Calu3 (cell line): Measurements from ENCODE around the gene APBA1. TPM values are rescaled to one million over a fixed set of nuclear protein-coding genes. Genes with fewer than 3 reads are reported as not detected.

Experiments used
- BruUV-seq: library from RNA; stranded (reverse); fragments of 400-500 nt; replicated peaks from 2 replicates; lab custom pipeline; 2021; lab: Mats Ljungman, UMichigan
- CTCF ChIA-PET: fragments of 300-600 bp; sonication (Branson Sonifier 250); formaldehyde crosslinking; loops from one replicate; lab custom pipeline; 2022; ENCODE audit warnings: antibody characterized with exemption; lab: Charles Lee
- DNase-seq: peaks from one replicate; pipeline ENCODE4 v3.0.0; 2022
- H3K27ac Mint-ChIP-seq: one replicate; pipeline ENCODE4 v1.8.0; 2022; ENCODE audit warnings: mixed read lengths; ENCODE audit not compliant: unreplicated experiment
- H3K27me3 Mint-ChIP-seq: one replicate; pipeline ENCODE4 v1.8.0; 2022; ENCODE audit warnings: mixed read lengths; ENCODE audit not compliant: unreplicated experiment
- H3K36me3 Mint-ChIP-seq: one replicate; pipeline ENCODE4 v1.8.0; 2022; ENCODE audit warnings: mild to moderate bottlenecking, moderate library complexity, mixed read lengths; ENCODE audit not compliant: insufficient read depth, unreplicated experiment
- H3K4me1 Mint-ChIP-seq: one replicate; pipeline ENCODE4 v1.8.0; 2022; ENCODE audit warnings: mild to moderate bottlenecking, low read depth, mixed read lengths; ENCODE audit not compliant: unreplicated experiment
- H3K4me3 Mint-ChIP-seq: one replicate; pipeline ENCODE4 v1.8.0; 2022; ENCODE audit warnings: mild to moderate bottlenecking, low read depth, moderate library complexity, mixed read lengths; ENCODE audit not compliant: unreplicated experiment
- H3K9me3 Mint-ChIP-seq: one replicate; pipeline ENCODE4 v1.8.0; 2022; ENCODE audit warnings: low read depth, mixed read lengths; ENCODE audit not compliant: unreplicated experiment
- intact Hi-C: fragments of 100-400 bp; cut with micrococcal nuclease; formaldehyde crosslinking; loops from one replicate; pipeline ENCODE4 v1.10.0; 2022; ENCODE audit not compliant: unreplicated experiment
- total RNA-seq: library from RNA; stranded (reverse); gene quantifications from 2 replicates; pipeline ENCODE4 v1.2.3, GENCODE V29; 2022
- TF ChIP-seq, protein P1 (sequence below): fragments of 200-600 bp; IDR thresholded peaks from one replicate; pipeline ENCODE4 v1.8.0; 2022; ENCODE audit warnings: antibody characterized with exemption; ENCODE audit not compliant: unreplicated experiment

Gene APBA1
- total RNA-seq, 1 experiment from 2014 or later, result 4.4 TPM

DNA sequence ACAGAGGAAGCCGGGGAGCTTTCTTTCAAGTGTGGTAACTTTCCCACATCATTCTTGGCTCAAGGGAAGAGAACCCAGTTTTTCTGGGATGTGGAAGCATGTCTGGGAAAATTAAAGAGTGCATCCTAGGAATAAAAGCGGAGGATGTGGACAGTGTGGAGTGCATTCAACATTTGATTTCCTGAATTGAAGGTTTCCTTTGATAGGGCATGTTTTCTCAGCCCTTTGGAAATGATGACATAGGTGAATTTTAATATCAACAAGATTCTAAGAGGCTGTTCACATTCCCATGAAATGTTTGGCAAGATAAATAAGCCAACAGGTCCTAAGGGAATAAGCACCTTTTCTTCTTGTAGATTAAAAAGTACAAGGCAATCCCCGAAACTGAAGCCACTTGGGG lies 283.6 kb downstream of the APBA1 start:
- Mint-ChIP-seq H3K27me3 (no peaks in the 10 kb centered on the region), H3K27ac (no peak overlapping the region), H3K4me1 (peaks cover 9% of the 10 kb centered on the region), H3K4me3 (no peak overlapping the region), H3K36me3 (no peaks in the 10 kb centered on the region), H3K9me3 (no peaks in the 10 kb centered on the region)
- TF ChIP-seq, protein P1, sequence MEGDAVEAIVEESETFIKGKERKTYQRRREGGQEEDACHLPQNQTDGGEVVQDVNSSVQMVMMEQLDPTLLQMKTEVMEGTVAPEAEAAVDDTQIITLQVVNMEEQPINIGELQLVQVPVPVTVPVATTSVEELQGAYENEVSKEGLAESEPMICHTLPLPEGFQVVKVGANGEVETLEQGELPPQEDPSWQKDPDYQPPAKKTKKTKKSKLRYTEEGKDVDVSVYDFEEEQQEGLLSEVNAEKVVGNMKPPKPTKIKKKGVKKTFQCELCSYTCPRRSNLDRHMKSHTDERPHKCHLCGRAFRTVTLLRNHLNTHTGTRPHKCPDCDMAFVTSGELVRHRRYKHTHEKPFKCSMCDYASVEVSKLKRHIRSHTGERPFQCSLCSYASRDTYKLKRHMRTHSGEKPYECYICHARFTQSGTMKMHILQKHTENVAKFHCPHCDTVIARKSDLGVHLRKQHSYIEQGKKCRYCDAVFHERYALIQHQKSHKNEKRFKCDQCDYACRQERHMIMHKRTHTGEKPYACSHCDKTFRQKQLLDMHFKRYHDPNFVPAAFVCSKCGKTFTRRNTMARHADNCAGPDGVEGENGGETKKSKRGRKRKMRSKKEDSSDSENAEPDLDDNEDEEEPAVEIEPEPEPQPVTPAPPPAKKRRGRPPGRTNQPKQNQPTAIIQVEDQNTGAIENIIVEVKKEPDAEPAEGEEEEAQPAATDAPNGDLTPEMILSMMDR, result no peak
- CTCF ChIA-PET, result no interaction called here
- BruUV-seq, result no TSS peak
- DNase-seq, result no peak
- intact Hi-C loops, result no loop called here

DNA sequence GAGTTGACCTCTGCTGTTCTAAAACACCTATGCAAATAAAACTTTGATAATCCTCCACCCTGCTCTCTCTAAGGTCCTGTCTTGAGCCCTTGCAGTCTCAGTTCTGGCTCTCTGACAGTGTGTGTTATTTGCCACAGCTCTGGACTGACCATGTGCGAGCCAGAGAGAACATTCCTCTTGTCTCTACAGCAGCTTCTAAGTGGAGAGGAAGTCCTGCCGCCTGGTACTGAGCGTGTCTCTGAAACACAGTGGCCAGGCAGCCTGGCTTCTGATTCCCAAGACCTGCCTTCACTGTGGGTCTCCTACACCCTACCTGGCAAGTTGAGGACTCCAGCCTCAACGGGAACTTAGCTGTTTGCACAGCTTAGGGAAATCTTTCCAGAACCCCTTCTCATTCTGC lies 285.5 kb downstream of the APBA1 start:
- Mint-ChIP-seq H3K4me3 (no peak overlapping the region), H3K36me3 (no peaks in the 10 kb centered on the region), H3K27me3 (no peaks in the 10 kb centered on the region), H3K4me1 (peaks cover 9% of the 10 kb centered on the region), H3K27ac (no peak overlapping the region), H3K9me3 (no peaks in the 10 kb centered on the region)
- TF ChIP-seq, protein P1, result no peak
- intact Hi-C loops, result no loop called here
- no TSS peak for BruUV-seq
- CTCF ChIA-PET, result no interaction called here
- no peak for DNase-seq

DNA sequence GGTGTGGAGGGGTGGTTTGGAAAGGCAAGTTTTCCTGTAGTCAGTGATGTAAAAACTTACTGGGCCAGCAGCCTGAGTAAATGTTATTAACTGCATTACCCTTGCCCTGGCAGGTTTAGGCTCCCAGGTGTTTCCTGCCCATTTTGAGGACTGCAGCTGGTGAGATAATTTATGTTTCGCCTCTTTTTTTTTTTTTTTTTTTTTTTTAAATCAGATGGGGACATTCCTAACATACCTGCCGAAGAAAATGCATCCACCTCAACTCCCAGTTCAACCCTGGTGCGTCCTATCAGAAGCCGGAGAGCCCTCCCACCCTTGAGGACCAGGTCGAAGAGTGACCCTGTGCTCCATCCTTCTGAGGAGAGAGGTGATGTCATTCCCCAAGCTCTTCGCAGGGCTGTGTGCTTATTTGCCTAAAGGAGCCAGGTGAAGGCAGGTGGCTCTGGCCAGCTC lies 286.6 kb downstream of the APBA1 start:
- H3K4me3 Mint-ChIP-seq, result no peak overlapping the region
- CTCF ChIA-PET, result no interaction called here
- H3K36me3 Mint-ChIP-seq, result no peaks in the 10 kb centered on the region
- peaks cover 9% of the 10 kb centered on the region for H3K4me1 Mint-ChIP-seq
- BruUV-seq, result no TSS peak
- no peak overlapping the region for H3K27ac Mint-ChIP-seq
- no peak for DNase-seq
- TF ChIP-seq, protein P1, result no peak
- no peaks in the 10 kb centered on the region for H3K27me3 Mint-ChIP-seq
- no peaks in the 10 kb centered on the region for H3K9me3 Mint-ChIP-seq
- intact Hi-C loops, result no loop called here

DNA sequence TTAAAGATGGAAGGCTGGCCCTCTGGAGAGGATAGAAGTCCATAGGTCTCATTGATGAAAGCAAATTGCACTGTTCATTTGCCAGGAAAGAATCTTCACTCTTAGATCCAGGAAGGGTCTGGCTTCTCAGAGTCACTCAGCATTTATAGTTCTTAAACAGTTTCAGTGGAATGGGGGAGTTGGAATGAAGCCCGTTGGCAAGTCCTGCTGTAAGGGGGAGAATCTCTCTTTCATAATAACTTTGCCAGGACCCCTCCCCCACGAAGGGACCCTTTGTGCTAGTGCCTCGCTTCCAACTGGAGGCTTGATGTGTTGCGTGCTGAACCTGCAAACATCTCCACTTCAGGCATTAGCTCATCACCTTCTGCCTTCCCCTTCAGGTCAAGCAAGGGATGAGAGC lies 290.0 kb downstream of the APBA1 start:
- Mint-ChIP-seq H3K4me1 (peaks cover 19% of the 10 kb centered on the region), H3K4me3 (no peak overlapping the region), H3K9me3 (no peaks in the 10 kb centered on the region), H3K27me3 (no peaks in the 10 kb centered on the region), H3K27ac (no peak overlapping the region), H3K36me3 (no peaks in the 10 kb centered on the region)
- TF ChIP-seq, protein P1, result no peak
- no peak for DNase-seq
- CTCF ChIA-PET, result no interaction called here
- BruUV-seq, result no TSS peak
- intact Hi-C loops, result no loop called here
